SK-N-SH treated with all-trans-retinoic acid at 6 μM for 48 hours (cell line): ENCODE results near the gene GTF3A.

Experiments
- ATAC-seq: fragments of 200-7000 bp; cut with Tn5 transposase; 3 replicates; pipeline ENCODE4 v1.9.1; 2020; ENCODE audit warnings: mild to moderate bottlenecking, moderate library complexity
- ARNTL ChIP-seq: fragments of 450-650 bp; formaldehyde crosslinking; IDR thresholded peaks from 2 replicates; pipeline ENCODE4 v1.5.0; 2020; ENCODE audit warnings: low read depth, mild to moderate bottlenecking, moderate library complexity, borderline replicate concordance
- BACH2 ChIP-seq: fragments of 250-450 bp; sonication (Bioruptor Pico); IDR thresholded peaks from 2 replicates; pipeline ENCODE4 v1.9.0; 2021; ENCODE audit warnings: mild to moderate bottlenecking, borderline replicate concordance
- CREB5 ChIP-seq: fragments of 250-450 bp; sonication (Bioruptor Pico); IDR thresholded peaks from 2 replicates; pipeline ENCODE4 v1.5.1; 2020; ENCODE audit warnings: low read depth, mild to moderate bottlenecking, moderate library complexity
- CSDC2 ChIP-seq: fragments of 250-450 bp; sonication (Bioruptor Pico); IDR thresholded peaks from 2 replicates; pipeline ENCODE4 v1.5.0; 2020; ENCODE audit warnings: mild to moderate bottlenecking, moderate library complexity
- CSRNP3 ChIP-seq: fragments of 250-450 bp; sonication (Bioruptor Pico); IDR thresholded peaks from 2 replicates; pipeline ENCODE4 v1.5.1; 2021; ENCODE audit warnings: mild to moderate bottlenecking, moderate library complexity
- ESRRG ChIP-seq: fragments of 250-450 bp; sonication (Bioruptor Pico); IDR thresholded peaks from 2 replicates; pipeline ENCODE4 v1.6.1; 2021; ENCODE audit warnings: mild to moderate bottlenecking
- GLIS3 ChIP-seq: fragments of 250-450 bp; sonication (Bioruptor Pico); IDR thresholded peaks from 2 replicates; pipeline ENCODE4 v1.5.0; 2020; ENCODE audit warnings: mild to moderate bottlenecking, moderate library complexity
- ISL1 ChIP-seq: fragments of 250-450 bp; sonication (Bioruptor Pico); IDR thresholded peaks from 2 replicates; pipeline ENCODE4 v2.1.2; 2022; ENCODE audit warnings: mild to moderate bottlenecking, moderate library complexity
- OSR1 ChIP-seq: fragments of 250-450 bp; sonication (Bioruptor Pico); IDR thresholded peaks from 2 replicates; pipeline ENCODE4 v1.8.0; 2022; ENCODE audit warnings: moderate library complexity, mild to moderate bottlenecking, inconsistent platforms
- PPARA ChIP-seq: fragments of 250-450 bp; sonication (Bioruptor Pico); IDR thresholded peaks from 2 replicates; pipeline ENCODE4 v1.5.0; 2020; ENCODE audit warnings: mild to moderate bottlenecking, borderline replicate concordance
- RARB ChIP-seq: fragments of 250-450 bp; sonication (Bioruptor Pico); IDR thresholded peaks from 2 replicates; pipeline ENCODE4 v1.8.0; 2021; ENCODE audit warnings: mild to moderate bottlenecking, moderate library complexity
- SNAI2 ChIP-seq: fragments of 250-450 bp; sonication (Bioruptor Pico); IDR thresholded peaks from 2 replicates; pipeline ENCODE4 v1.5.0; 2020; ENCODE audit warnings: mild to moderate bottlenecking, moderate library complexity
- TCF4 ChIP-seq: fragments of 250-450 bp; sonication (Bioruptor Pico); IDR thresholded peaks from 2 replicates; pipeline ENCODE4 v1.8.0; 2021; ENCODE audit warnings: mild to moderate bottlenecking, moderate library complexity, borderline replicate concordance
- TOX ChIP-seq: fragments of 250-450 bp; sonication (Bioruptor Pico); IDR thresholded peaks from 2 replicates; pipeline ENCODE4 v1.8.0; 2021; ENCODE audit warnings: mild to moderate bottlenecking, moderate library complexity, borderline replicate concordance
- ZFP3 ChIP-seq: fragments of 250-450 bp; sonication (Bioruptor Pico); IDR thresholded peaks from 2 replicates; pipeline ENCODE4 v1.5.0; 2020; ENCODE audit warnings: mild to moderate bottlenecking, moderate library complexity
- ZFP30 ChIP-seq: fragments of 450-650 bp; formaldehyde crosslinking; IDR thresholded peaks from 2 replicates; pipeline ENCODE4 v1.5.0; 2022; ENCODE audit warnings: mild to moderate bottlenecking, moderate library complexity
- ZNF565 ChIP-seq: fragments of 450-650 bp; formaldehyde crosslinking; conservative IDR thresholded peaks from 2 replicates; pipeline ENCODE4 v1.5.0; 2020; ENCODE audit warnings: low read depth, mild to moderate bottlenecking, moderate library complexity
- ZNF70 ChIP-seq: fragments of 450-650 bp; formaldehyde crosslinking; IDR thresholded peaks from 2 replicates; pipeline ENCODE4 v1.5.0; 2020; ENCODE audit warnings: mild to moderate bottlenecking, moderate library complexity
- TF ChIP-seq, protein P1 (sequence below): fragments of 250-450 bp; sonication (Bioruptor Pico); IDR thresholded peaks from 2 replicates; pipeline ENCODE4 v1.8.0; 2021; ENCODE audit warnings: low read depth, mild to moderate bottlenecking, moderate library complexity, borderline replicate concordance
- TF ChIP-seq, protein P2 (sequence below): fragments of 250-450 bp; sonication (Bioruptor Pico); IDR thresholded peaks from 2 replicates; pipeline ENCODE4 v1.8.0; 2020; ENCODE audit warnings: mild to moderate bottlenecking, moderate library complexity, borderline replicate concordance
- TF ChIP-seq, protein P3 (sequence below): fragments of 250-450 bp; sonication (Bioruptor Pico); IDR thresholded peaks from 2 replicates; pipeline ENCODE4 v1.5.0; 2020; ENCODE audit warnings: mild to moderate bottlenecking, moderate library complexity

The GTF3A gene

DNA sequence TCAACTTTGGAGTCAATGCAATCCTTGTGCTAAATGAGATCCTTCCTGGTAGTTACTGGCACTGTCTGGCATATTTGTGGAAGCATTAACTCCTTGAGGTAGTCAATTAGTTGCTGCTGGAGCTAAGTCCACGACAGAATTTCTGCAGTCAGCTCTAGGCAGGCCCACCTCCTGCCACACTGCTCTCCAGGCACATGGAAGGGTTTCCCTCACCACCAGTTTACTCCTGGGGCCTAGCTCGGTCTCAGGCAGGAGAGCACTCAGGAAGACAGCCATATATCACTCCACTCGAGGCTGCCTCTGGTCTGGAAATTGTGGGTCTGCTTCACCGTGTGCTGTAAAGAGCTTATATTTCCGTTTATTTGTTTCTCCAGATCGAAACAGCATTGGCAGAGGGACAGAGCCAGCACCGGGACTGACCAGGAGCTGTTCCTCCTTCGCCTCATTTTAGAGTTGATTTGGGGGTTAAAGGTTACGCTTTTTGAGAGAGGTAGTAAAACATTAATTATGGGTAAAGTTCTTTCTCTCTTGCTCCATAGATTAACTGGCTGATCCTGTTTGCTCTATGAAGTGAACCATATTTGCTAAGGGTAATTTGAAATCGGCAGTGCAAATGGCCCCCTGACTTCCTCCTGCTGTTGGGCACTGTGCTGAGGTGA is 20.6 kb upstream of the GTF3A start (continued):
- TF ChIP-seq CREB5 (CRISPR knock-in tag): no peak
- no peak for TF ChIP-seq ARNTL (CRISPR knock-in tag)

DNA sequence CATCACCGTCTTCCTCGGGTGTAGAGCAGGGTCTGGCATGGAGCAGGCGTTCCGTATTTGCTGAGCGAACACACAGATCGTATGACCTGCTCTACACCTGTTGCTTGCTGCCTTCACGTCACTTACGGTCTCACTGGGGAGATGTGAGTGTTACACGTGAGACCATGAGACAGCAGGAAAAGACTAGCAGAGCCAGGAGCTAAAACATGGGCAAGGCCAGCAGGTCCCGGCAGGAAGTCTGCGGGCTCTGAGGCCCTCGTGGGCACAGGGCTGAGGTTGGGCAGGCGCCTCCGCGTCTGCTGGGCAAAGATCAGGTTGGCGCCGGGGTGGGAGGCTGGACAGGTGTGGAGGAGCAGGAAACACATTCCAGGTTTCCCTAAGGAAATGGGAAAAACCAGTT is 19.7 kb upstream of the GTF3A start:
- TF ChIP-seq ARNTL (CRISPR knock-in tag): no peak
- no peak for TF ChIP-seq OSR1 (CRISPR knock-in tag)
- TF ChIP-seq, protein P1, sequence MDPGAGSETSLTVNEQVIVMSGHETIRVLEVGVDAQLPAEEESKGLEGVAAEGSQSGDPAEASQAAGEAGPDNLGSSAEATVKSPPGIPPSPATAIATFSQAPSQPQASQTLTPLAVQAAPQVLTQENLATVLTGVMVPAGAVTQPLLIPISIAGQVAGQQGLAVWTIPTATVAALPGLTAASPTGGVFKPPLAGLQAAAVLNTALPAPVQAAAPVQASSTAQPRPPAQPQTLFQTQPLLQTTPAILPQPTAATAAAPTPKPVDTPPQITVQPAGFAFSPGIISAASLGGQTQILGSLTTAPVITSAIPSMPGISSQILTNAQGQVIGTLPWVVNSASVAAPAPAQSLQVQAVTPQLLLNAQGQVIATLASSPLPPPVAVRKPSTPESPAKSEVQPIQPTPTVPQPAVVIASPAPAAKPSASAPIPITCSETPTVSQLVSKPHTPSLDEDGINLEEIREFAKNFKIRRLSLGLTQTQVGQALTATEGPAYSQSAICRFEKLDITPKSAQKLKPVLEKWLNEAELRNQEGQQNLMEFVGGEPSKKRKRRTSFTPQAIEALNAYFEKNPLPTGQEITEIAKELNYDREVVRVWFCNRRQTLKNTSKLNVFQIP (CRISPR knock-in tag): no peak
- no peak for TF ChIP-seq SNAI2
- TF ChIP-seq, protein P2, sequence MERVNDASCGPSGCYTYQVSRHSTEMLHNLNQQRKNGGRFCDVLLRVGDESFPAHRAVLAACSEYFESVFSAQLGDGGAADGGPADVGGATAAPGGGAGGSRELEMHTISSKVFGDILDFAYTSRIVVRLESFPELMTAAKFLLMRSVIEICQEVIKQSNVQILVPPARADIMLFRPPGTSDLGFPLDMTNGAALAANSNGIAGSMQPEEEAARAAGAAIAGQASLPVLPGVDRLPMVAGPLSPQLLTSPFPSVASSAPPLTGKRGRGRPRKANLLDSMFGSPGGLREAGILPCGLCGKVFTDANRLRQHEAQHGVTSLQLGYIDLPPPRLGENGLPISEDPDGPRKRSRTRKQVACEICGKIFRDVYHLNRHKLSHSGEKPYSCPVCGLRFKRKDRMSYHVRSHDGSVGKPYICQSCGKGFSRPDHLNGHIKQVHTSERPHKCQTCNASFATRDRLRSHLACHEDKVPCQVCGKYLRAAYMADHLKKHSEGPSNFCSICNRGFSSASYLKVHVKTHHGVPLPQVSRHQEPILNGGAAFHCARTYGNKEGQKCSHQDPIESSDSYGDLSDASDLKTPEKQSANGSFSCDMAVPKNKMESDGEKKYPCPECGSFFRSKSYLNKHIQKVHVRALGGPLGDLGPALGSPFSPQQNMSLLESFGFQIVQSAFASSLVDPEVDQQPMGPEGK: no peak
- no peak for TF ChIP-seq TCF4 (CRISPR knock-in tag)
- no peak for TF ChIP-seq ZFP3
- no peak for TF ChIP-seq ZNF70 (CRISPR knock-in tag)
- no peak for TF ChIP-seq ZFP30
- TF ChIP-seq ZNF565: no peak
- TF ChIP-seq, protein P3, sequence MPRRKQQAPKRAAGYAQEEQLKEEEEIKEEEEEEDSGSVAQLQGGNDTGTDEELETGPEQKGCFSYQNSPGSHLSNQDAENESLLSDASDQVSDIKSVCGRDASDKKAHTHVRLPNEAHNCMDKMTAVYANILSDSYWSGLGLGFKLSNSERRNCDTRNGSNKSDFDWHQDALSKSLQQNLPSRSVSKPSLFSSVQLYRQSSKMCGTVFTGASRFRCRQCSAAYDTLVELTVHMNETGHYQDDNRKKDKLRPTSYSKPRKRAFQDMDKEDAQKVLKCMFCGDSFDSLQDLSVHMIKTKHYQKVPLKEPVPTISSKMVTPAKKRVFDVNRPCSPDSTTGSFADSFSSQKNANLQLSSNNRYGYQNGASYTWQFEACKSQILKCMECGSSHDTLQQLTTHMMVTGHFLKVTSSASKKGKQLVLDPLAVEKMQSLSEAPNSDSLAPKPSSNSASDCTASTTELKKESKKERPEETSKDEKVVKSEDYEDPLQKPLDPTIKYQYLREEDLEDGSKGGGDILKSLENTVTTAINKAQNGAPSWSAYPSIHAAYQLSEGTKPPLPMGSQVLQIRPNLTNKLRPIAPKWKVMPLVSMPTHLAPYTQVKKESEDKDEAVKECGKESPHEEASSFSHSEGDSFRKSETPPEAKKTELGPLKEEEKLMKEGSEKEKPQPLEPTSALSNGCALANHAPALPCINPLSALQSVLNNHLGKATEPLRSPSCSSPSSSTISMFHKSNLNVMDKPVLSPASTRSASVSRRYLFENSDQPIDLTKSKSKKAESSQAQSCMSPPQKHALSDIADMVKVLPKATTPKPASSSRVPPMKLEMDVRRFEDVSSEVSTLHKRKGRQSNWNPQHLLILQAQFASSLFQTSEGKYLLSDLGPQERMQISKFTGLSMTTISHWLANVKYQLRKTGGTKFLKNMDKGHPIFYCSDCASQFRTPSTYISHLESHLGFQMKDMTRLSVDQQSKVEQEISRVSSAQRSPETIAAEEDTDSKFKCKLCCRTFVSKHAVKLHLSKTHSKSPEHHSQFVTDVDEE (CRISPR knock-in tag): no peak
- TF ChIP-seq CSDC2 (CRISPR knock-in tag): no peak
- no peak for TF ChIP-seq GLIS3 (CRISPR knock-in tag)
- TF ChIP-seq CSRNP3 (CRISPR knock-in tag): no peak
- no peak for TF ChIP-seq BACH2 (CRISPR knock-in tag)
- TF ChIP-seq PPARA (CRISPR knock-in tag): no peak
- ATAC-seq: no peak

DNA sequence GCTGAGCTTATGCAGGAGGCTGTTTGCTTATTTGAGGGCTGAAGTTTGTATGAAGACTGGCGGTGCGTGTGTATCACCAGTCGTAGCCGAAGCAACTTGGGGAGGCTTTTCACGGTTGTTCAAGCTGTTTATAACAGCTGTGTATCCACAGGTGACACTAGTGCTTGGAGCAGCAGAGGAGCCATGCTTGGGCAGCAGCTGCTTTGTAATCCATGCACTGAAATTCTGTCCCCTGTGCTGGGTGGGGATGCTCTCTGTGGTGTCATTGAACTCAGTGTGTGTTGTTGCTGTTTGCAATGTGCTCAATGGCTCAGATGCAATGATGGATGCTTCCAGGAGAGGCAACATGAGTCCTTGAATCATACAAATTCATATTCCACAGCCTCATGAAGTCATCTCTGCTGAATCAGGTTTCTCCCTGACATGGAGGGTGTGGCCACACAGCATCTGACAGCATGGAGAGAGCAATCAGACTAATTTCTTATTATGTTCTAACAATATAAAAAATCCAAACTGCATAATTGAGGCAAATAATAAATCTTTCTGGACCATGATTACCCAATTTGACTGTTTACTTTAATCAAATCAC is 18.8 kb upstream of the GTF3A start:
- ATAC-seq: no peak
- TF ChIP-seq BACH2 (CRISPR knock-in tag): no peak
- no peak for TF ChIP-seq TCF4 (CRISPR knock-in tag)
- no peak for TF ChIP-seq RARB (CRISPR knock-in tag)
- TF ChIP-seq ZFP30: no peak
- no peak for TF ChIP-seq TOX (CRISPR knock-in tag)
- TF ChIP-seq CREB5 (CRISPR knock-in tag): no peak
- no peak for TF ChIP-seq GLIS3 (CRISPR knock-in tag)
- no peak for TF ChIP-seq ISL1 (CRISPR knock-in tag)
- TF ChIP-seq ZNF70 (CRISPR knock-in tag): no peak
- TF ChIP-seq, protein P2: no peak
- TF ChIP-seq ESRRG (CRISPR knock-in tag): no peak
- TF ChIP-seq PPARA (CRISPR knock-in tag): no peak
